HL-60/S4 treated with retinoic acid at 250 ng/mL for 4 days and 3 days (cell line): ENCODE data around the gene SERPINA7.
"Not testable (repeated sequence)": the region's sequence is repeated elsewhere in the genome, so short reads cannot be mapped to it uniquely, and the experiment has no call there.

Experiments used
- in situ Hi-C: fragments of 300-500 bp; cut with MboI; formaldehyde crosslinking; loops from 2 replicates; pipeline ENCODE4 v1.7.0; 2022; ENCODE audit warnings: low sequenced_read_pairs

The SERPINA7 gene, protein sequence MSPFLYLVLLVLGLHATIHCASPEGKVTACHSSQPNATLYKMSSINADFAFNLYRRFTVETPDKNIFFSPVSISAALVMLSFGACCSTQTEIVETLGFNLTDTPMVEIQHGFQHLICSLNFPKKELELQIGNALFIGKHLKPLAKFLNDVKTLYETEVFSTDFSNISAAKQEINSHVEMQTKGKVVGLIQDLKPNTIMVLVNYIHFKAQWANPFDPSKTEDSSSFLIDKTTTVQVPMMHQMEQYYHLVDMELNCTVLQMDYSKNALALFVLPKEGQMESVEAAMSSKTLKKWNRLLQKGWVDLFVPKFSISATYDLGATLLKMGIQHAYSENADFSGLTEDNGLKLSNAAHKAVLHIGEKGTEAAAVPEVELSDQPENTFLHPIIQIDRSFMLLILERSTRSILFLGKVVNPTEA

GRCh38 chrX:106038625-106039024 is at the start of gene SERPINA7:
Gene SERPINA7, minus strand, starts transcription at chrX:106038727. Its CDS starts 1,669 bp downstream, at chrX:106037058.
- in situ Hi-C loops: no loop called here

DNA sequence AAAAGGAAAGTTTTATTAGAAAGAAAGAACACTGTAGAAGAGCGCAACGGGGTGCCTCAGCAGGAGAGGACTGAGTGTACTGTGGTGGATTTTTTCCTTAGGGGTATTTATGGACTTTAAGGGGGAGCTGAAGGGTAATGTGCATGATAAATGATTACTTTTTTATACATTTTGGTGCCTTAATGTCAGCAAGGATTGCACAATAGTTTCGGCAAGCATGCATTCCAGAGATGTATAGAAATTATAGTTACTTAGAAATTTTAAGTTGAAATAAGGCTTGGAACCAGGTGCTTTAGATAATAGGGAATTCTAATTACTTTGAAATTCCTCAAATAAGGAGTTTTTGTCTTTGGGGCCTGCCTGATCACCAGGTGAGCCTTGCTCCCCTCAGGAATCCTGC is 30.5 kb upstream of the SERPINA7 start:
- in situ Hi-C loops: no loop called here

GRCh38 chrX:106050054-106050453 is 11.5 kb upstream of the SERPINA7 start:
- in situ Hi-C loops: no loop called here

- in situ Hi-C loops: no loop called here
Observed at GRCh38 chrX:106042296-106042695, 3.8 kb upstream of the SERPINA7 start.

DNA sequence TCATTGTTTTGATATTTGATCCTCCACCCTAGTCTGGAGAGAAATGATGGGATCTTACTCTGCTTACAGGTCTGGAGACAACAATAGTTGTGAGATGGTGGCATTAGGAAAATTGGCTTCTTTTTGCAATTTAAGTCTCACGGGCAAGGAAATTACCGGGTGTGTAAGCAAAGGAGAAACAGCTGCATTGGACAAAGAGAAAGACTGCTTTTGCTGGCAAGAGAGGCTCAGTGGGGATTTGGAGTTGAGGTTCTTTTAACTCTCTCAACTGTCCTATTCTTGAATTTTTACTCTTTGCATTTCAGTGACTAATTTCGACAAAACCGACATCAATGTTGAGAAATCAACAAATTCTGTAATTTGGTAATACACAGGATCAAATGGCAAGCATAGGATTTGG is 2.3 kb upstream of the SERPINA7 start:
- in situ Hi-C loops: no loop called here

GRCh38 chrX:106039920-106040319 is 1.4 kb upstream of the SERPINA7 start:
- in situ Hi-C loops: no loop called here

DNA sequence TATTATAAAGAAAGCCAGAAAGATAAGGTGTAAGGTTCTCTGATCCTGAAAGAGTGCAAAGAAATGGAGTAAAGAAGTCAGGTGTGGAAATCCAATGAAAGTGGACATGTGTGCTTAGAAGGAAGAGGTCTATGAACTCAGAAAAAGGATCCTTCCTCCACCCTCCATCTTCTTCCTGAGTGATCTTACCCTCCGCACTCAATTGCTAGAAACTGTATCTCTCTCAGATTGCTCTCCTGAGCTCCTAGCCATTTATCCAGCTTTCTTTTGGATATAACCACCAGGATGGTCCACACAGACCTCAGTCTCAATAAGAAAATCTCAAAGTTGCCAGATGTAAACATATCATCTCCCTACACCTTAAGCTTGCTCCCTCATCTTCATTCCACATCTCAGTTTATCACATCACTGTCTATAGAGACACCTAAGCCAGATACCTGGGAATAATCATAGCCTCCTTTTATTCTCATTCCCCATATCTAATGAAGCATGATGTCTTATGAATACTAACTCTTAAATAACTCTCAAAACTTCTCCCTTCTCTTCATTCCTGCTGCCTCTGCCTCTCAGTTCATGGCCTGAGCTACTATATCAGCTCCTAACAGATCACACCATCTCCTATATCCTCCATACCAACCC is 573 bp downstream of the SERPINA7 start:
- in situ Hi-C loops: no loop called here

DNA sequence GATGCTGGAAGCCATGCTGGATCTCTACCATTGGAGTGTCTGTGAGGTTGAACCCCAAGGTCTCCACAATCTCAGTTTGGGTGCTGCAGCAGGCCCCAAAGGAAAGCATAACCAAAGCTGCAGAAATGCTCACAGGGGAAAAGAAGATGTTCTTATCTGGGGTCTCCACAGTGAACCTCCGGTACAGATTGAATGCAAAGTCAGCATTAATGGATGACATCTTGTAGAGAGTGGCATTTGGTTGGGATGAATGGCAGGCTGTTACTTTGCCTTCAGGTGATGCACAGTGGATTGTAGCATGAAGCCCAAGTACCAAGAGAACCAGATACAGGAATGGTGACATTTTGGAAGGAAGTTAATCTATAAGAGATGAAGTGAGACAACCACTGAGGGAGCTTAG is 1.8 kb downstream of the SERPINA7 start:
- in situ Hi-C loops: no loop called here

DNA sequence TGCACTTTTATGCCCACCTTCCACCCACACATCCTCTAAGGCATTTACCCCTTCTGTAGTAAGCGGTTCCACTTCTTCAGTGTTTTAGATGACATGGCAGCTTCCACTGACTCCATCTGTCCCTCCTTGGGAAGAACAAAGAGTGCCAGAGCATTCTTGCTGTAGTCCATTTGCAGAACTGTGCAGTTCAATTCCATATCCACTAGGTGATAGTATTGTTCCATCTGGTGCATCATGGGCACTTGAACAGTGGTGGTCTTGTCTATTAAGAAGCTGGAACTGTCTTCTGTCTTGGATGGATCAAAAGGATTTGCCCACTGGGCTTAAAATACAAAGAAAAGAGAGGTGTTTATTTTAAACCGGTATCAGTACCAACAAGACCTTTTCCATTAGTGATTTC is 3.5 kb downstream of the SERPINA7 start:
- in situ Hi-C loops: no loop called here

DNA sequence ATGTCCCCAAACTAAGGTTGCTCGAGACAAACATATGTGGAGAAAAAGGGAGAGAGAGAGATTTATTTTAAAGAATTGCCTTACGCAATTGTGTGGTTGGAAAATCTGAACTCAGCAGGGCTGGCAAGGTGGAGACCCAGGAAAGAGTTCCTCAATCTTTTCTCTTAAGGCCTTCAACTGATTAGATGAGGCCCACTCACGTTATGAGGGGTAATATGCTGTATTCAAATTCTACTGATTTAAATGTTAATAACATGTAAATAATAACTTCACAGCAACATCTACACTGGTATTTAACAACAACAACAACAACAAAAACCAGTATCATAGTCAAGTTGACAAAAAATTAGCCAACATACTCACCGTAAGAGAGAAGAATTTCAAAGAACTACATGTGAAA is 14.6 kb downstream of the SERPINA7 start:
- in situ Hi-C loops: no loop called here

- in situ Hi-C loops: no loop called here
Observed at GRCh38 chrX:106022238-106022637, 16.3 kb downstream of the SERPINA7 start.

GRCh38 chrX:106014119-106014775 is 24.3 kb downstream of the SERPINA7 start:
- in situ Hi-C loops: no loop called here

- in situ Hi-C loops: no loop called here
Observed at GRCh38 chrX:106009145-106009544, 29.4 kb downstream of the SERPINA7 start.

DNA sequence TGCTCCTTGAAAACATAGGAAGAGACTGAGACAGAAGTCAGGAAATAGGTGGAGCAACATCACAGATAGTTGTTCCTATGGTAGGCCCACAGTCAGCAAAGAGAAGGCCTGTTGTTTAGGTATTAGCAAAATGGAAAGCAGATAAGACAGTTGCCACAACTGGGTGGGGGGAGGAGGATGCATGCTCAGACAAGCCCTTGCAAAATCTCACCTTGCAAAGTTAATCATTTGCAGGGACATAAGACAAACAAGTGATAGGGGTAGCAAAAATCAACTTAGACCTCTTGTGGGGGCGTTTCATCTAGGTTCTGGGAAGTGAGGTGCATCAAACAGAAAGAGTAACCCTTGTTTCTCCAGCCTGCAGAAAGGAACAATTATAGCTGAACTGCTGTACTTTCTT is 30.7 kb downstream of the SERPINA7 start:
- in situ Hi-C loops: no loop called here

GRCh38 chrX:106005684-106006083 is 32.8 kb downstream of the SERPINA7 start:
- in situ Hi-C loops: no loop called here

DNA sequence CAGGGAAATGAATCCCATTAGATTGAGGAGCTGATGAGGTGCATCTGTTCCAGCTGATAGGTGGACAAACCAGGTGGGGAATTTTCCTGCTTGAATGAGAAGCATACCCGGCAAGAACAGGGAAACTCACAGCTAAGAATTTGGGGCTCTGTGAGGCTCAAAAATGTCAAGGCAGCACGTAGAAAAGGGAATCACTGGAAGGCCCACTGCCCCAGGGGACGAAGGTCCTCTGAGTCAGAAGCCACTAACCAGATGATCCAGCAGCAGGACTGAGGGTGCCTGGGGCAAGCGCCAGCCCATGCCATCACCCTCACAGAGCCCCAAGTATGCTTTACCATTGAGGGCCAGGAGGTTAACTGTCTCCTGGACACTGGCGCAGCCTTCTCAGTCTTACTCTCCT is 37.9 kb downstream of the SERPINA7 start:
- in situ Hi-C loops: not testable (repeated sequence)

DNA sequence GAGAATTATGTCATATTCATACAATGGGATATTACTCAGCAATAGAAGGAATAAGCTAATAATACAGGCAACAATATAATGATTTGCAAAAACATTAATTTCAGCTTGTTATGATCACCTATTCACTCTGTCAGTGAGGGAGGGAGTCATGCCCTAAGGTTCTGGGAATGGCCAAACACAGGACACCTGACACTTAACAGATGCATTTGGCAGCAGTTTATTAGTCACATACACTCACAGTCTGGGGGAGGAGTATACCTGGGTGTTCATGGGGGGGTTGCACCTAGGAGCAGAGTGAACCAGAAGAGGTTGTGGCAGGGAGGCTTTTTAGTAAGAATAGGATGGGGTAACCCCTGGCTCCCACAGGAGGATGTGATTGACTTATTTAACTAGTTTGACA is 38.3 kb downstream of the SERPINA7 start:
- in situ Hi-C loops: no loop called here

- in situ Hi-C loops: no loop called here
Observed at GRCh38 chrX:105999294-105999693, 39.2 kb downstream of the SERPINA7 start.

DNA sequence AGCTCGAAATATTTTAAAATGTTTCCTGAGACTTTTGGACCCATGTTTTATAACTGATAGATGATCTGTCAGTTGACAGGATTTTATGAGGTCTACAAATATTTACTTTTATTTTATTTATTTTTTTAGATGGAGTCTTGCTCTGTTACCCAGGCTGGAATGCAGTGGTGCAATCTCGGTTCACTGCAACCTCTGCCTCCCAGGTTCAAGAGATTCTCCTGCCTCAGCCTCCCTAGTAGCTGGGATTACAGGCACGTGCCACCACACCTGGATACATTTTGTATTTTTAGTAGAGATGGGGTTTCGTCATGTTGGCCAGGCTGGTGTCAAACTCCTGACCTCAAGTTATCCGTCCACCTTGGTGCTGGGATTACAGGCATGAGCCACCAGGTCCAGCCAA is 50.0 kb downstream of the SERPINA7 start:
- in situ Hi-C loops: not testable (repeated sequence)
